OCI-LY7 (cell line): ENCODE measurements around the gene TSC22D2.

Source experiments
- CTCF ChIP-seq: fragments of 200-600 bp; sonication (generic); conservative IDR thresholded peaks from 2 replicates; pipeline ENCODE4 v1.5.1; 2014; ENCODE audit warnings: mild to moderate bottlenecking, antibody characterized with exemption, low read length, moderate library complexity, mixed read lengths
- EZH2phosphoT487 ChIP-seq: fragments of 200-600 bp; sonication (generic); IDR thresholded peaks from 2 replicates; pipeline ENCODE4 v1.6.1; 2018; ENCODE audit warnings: low read depth, borderline replicate concordance, mild to moderate bottlenecking, mixed run types, antibody characterized with exemption, low read length, moderate library complexity, mixed read lengths

DNA sequence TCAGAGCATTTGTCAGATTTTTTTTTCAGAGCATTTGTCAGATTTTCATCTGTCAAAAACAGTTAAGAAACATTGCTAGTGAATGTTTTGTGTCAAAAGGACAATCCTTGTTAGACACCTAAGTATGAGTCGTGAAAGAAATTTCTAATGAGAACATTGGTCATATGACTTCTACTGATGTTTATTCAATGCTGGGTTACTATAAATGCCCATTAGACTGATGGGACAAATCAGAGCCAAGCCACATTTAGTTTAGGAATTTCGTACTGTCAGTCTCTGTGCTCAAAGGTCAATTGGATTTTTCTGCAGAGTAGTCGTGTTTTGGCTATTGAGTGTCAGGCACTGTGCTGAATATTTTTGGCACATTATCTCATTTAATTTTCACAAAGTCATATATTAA lies 31.6 kb downstream of the TSC22D2 start:
- no peak for TF ChIP-seq CTCF
- TF ChIP-seq EZH2phosphoT487 = no peak
